A172 (cell line): Measurements from ENCODE around the gene MED22. TPM values are rescaled to one million over a fixed set of nuclear protein-coding genes. Genes with fewer than 3 reads are reported as not detected.
"Not testable (repeated sequence)": the region's sequence is repeated elsewhere in the genome, so short reads cannot be mapped to it uniquely, and the experiment has no call there.

Experiments used
- DNase-seq: peaks from one replicate; pipeline ENCODE4 v3.0.0-alpha.2; 2015; ENCODE audit warnings: low spot score
- total RNA-seq: library from RNA; depleted of rRNA; stranded (reverse); fragments of >200 nt; shearing (Covaris generic); gene quantifications from 2 replicates; pipeline ENCODE4 v1.2.3, GENCODE V29; 2014

The MED22 gene
- total RNA-seq, 1 experiment from 2014 or later: 17.9 TPM

DNA sequence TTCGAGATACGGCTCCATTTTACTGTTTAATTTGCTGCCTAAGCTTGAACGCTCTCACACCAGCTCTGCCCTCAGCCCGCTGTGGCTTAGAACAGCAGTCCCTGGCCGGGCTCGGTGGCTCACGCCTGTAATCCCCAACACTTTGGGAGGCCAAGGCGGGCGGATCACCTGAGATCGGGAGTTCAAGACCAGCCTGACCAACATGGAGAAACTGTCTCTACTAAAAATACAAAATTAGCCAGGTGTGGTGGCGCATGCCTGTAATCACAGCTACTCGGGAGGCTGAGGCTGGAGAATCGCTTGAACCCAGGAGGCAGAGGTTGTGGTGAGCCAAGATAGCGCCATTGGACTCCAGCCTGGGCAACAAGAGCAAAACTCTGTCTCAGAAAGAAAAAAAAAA, 29.3 kb upstream of the MED22 start:
- DNase-seq: not testable (repeated sequence)

DNA sequence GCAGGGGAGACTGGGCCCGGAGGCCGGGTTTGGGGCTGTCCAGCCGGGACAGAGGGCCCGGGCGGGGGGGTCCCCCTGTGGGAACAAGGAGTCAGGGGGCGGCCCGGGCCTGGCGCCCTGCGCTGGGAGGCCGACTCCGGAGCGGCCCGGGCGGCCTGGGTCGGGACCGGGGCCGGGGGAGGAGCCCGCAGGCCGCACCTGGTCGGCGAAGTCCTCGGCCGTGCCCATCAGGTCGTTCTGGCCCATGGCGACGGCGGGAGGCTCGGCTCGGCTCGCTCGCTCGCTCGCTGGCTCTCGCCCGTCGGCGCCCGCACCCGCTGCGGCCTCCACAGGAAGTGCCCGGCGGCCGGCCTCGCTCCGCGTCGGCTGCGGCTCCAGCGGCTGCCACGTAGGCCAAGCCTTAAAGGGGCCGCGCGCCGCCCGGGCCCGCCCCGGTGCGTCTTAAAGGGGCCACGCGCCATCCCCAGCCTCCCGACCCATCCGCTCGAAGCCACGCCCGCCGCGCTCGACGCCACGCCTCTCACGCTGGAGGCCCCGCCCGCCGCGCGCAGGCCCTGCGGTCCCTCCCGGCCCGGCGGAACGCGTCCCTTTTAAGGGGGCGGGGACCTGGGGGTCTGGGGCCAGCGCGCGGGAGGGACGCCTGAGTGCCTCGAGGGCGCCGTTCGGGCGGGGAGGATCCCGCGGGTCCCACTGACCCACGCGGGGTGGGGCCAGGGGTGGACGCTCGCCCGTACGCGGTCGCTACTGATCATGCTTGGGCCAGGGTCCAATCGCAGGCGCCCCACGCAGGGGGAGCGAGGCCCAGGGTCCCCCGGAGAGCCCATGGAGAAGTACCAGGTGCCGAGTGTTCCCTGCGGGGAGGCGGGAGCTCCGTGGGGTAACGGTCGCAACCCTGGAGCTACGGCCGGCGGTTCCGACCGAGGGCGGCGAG, 28.1 kb upstream of the MED22 start, which contains the start of the genes STKLD1 and SURF4:
Gene STKLD1, plus strand, starts transcription at position 643 of the 931 bp plus-strand sequence. Its CDS starts 108 bp downstream, at position 751.
Gene SURF4, minus strand, starts transcription at position 337 of the 931 bp plus-strand sequence. Its CDS starts 91 bp downstream, at position 246.
- DNase-seq: peak; percentile 87

DNA sequence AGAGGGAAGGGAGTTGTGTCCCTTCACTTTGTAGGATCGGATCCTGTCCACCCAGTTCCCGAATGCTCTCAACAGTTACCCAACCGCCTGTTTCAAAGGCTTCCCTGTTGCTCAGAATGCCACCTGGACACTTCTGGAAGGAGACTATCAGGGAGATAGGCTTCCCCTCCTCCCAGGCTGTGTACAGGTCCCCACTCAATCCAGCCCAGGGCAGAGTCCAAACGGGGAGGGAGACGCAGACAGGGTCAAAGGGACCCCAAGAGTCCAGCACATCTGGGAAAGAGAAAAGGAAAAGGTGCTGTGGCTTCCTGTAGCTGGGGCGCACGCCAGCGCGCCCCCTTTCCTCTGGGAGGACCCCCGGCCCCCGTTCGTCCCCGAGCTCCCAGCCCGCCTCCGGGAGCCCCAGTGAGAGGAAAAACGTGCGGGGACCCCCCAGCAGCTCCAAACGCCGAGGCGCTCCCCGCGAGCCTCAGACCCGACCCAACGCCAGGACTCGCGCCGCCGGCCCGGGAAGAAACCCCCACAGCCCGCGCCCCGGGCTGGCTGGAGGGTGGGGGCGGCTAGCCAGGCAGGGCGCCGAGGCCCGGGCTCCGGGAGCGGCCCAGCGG, 27.3 kb upstream of the MED22 start:
- DNase-seq: peak; percentile 38

DNA sequence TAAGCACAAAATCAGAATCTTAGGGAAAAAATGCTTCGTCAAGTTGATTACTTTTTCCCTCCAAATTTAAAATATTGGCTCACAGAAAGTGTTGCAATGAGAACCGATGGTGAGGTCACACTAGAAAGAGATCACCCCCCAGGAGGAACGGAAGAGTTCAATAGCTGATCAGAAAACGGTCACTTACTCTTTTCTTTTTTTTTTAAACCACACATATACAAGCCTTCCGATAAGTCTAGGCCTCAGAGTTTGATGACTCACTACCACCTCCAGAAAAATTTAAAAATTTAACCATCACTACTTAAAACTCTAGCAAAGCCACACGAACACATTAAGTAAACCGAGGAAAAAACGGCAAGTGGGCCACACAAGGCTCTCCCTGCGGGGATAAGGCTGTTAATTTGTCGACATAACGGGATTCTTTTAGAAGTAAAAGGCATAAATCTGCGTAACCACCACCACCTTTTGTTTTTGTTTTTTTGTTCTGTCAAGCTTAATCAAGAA, 26.7 kb upstream of the MED22 start:
- DNase-seq: peak; percentile 31

DNA sequence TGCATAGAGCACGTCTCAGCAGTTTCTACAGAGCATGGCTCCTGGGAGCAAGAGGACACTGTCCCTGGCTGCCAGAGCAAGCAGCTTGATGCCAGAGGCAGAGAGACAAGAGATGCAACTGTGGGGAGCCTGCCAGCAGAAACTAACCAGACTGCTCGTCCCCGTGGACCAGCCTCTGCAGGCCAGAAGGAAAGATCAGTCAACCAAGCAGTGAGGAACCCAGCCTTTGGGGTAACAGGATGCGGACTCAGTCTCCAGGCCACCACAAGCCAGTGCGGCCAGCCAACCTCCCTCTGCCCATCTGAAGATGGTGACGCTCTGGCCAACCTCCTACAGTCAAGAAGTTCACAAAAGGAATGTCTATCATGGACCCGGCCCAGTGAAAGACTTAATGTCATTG, 24.2 kb upstream of the MED22 start:
- no peak for DNase-seq

DNA sequence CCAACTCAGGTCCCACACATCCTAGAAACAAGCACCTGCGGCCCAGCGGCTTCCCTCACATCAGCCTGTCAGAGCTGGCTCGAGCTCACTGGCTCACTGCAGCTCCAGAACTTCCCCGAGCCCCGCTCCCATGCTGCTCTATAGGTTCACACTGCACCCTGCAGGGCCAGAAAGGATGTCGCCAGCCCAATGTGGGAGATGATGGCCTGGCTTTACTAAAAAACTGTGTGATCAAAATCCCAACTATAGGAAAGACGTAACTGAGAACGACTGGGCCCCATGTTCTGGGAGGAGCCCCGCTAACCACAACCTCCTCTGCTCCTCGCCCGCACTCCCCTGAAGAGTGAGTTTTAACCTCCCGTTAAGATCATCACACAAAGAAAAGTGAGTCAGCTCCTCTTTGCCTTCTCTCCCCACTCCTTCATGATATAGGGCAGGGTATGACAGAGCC, 23.4 kb upstream of the MED22 start:
- no peak for DNase-seq

DNA sequence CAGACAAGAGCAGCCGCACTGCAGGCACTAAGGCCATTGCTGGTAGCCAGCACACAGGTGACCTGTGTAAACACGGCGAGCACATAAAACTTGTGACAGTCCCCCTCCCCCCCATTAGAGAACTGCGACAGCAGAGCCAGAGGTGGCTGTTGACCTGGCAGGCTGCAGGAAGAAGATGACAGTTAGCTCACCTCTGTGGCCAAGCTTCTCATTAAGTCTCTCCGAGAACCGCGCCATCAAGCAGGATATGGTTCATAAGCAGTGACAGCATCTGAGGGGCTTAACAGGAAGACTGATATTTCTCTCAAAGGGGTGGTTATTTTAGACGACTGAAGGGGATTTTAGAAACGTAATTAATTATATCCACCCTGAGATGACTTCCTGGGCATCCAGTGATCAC, 22.8 kb upstream of the MED22 start:
- no peak for DNase-seq

DNA sequence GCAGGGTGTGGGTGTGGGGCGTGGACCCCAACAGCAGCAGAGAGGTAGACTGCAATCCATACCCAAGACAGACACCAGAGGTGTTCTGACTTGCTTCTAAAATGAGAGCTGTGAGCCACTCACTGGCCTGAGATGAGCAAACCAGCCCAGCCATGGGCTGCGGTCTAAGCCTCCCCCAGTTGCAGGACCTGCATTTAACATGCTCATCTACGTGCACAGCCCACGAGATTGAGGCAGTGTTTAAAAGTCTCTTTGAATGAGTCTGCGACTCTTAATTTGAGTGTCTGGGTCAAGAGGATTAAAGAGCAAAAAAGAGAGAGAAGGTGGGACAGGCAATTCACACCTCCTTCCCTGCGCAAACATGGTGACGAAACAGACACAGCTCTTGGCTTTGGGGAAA, 22.0 kb upstream of the MED22 start:
- DNase-seq: no peak

DNA sequence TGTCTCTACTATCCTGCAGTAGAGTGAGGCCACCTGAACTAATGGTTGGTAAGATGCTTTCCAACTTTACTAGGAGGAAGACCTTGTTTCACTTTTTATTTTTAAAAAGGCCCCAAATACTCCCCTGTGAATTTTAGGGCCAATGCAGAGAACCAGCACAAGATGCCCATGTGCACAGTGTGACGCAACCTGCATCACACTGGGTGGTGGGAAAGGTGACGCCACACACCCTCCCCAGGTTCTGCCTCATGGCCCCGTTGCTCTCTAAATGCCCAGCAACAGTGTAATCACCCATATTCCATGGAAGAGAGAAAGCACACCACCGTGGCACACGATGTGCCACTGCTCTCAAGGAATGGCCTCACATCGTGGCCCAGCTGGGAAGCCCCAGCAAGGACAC, 21.5 kb upstream of the MED22 start:
- no peak for DNase-seq

DNA sequence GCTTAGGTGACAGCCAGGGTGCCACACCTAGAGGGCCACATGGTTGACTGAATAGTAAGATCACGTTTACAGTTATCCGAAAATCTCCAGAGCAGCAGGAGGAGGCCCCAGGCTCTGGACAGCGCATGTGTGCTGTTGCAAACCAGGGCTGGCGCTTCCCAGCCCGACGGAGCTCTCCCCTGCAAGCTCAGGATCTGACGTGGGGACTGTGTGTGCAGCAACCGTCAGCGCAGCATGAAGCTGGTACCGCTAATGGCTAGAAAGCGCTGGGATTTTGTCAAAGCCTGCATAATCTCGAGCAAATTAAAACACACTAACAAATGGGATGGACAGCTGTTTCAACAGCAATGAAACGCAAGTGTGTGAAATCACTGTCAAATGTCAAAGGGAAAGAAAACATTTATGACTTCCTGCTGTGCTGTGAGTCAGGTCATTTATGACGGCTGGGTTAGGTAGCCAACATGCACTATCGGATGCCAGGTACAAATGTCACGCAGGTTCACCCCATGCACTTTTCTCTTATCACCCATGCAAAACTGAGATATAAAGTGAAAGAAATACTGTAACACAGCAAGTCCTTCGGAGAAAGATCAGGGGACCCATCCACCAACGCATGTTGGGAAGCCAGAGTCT, 20.4 kb upstream of the MED22 start:
- no peak for DNase-seq

DNA sequence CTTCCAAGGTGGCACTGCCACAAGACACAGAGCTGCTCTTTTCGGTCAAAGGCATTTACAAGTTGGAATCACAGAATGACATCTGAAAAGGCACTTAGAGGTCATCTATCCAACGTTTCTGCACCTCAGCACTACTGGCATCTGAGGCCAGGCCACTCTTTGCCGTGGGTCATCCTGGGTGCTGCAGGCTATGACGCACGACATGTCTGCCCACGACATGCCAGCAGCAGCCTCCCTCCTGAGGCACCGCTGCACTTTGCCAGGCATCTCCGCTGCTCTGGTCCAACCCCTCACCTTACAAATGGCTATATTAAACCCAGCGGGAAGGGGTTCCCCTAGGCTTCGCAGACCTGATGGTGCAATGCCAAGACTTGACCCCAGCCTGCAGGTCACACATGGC, 19.8 kb upstream of the MED22 start:
- DNase-seq: no peak

DNA sequence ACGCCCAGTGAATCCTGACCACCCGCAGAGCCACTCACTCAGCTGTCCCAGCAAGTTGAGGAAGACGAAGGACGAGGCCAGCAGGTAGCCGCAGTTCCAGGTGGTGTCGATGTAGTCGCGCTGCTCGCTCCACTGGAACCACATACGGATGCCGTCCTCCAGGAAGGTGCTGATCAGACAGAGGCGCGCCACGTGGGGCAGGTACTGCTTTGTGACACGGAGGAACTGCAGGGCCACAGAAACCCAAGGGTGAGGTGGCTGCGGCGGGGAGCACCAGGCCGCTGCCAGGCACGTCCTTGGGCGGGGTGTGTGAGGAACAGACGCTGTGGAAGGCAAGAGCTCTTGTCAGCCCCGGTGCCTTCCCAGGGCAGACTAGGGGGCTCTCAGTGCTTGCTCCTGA, 19.3 kb upstream of the MED22 start:
- no peak for DNase-seq

DNA sequence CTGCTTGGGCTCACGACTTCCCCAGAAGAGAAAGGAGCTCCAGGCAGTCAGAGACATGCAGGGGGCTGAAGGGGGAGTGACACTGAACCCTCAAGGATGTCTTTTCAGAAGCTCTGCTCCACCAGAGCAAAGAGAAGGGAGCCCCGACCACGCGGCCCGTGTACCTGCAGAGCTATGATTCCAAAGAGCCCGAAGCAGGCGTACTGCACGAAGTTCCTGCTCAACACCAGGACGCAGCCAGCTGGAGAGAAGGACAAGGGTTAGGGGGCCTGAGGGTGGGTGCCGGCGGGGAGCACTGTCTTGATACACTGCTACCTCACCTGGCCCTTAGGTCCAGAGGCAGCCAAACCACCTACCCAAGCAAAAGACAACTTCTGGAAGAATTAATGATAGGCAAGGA, 18.5 kb upstream of the MED22 start:
- no peak for DNase-seq

DNA sequence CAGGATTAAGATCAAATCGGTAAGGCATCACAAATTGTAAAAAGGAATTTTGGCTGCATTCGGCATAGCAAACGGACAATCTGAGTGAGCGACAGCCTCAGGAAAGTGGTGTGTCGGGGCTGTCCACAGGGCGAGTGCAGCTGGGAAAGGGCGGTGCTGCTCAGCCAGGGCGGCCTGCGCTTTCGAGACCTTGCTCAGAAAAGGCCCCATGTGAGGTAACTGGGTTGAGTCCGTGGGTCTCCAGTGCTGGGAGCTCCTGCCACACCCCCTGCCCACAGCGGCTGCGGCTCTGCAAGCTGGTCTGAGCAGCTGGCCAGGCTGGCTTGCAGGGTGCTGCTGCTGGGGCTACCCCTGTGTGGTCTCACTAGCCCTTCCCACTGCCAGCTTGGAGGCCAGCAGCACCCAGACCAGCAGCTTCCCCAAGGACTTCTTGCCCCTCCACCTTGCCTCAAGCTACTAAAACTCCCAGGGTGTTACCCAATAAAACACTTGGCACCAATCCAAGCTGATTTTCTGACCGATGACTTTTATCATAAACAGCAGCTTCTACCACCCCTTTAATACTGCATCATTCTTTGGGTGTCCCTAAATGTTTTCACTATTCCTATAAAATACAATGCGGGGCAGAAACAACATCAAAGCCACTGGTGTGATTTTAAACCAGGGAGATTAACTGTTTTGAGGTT, 14.6 kb upstream of the MED22 start:
- DNase-seq: no peak

DNA sequence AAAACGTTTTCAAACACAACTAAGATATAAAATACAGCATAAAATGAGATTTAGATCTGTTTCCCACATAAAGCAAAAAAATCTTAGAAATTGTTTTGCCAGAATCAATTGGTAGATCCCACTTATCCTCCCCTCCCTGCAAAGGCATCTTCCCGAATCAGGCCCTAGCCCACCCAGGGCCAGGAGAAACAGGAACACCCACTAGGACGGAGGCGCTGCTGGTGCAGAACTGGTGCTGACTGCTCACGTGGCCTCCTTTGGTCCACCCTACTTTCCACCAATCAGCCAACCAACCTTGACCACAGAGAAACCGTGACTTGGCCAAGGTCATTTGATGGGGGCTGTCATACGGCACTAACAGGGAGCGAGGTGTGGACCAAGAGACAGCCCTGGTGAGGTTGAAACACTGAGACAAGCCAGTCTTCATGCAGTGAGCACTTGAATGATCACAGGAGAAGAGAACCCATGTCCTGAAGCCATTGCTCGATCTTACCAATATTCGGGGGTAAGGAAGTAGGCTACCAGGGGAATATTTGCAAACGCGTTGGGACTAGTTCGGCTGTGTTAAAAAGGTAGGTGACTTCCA, 13.7 kb upstream of the MED22 start:
- no peak for DNase-seq

DNA sequence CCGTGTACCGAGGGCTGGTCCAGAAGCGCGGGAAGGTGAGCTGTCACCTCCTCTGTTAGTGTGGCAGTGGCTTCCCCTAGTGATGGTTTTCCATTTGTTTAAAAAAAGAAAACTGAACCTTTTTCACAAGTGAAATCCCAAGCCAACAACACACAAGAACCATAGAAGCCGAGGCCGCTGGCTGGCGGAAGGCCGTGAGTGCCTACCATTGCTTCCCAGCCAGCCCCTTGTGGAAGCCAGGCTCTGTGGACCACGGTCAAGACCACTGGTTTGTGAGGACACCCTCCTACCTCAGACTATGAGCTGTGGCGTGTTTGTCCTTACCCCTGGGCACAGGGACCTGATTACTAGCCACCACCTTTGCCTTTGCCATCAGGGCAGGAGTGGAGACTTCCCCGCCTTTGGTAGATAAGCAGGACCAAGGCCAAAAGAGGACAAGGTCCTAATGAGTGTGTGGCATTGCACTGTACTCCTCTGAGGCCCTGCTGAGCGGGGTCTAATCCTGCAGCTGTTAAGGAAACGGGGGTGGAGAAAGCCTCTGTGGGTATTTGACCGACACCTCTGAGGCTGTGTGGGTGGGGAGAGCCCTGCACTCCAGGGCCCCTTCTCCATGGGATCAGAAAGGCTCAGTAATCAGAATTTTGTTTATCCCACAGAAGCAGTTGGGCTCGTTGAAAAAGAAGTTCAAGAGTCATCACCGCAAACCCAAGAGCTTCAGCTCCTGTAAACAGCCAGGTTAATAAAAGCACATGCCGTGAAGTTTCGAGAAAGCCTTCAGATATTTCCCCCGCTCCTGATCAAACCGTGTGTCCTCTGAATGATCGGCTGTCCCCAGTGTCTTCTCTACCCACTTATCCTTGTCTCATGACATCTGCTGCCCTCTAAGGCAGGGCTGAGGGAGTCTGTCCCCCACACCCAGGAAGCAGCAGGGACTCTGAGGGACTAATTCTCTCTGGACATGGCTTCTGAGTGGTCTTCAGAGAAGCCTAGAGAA, 12.8 kb upstream of the MED22 start:
- DNase-seq: no peak

DNA sequence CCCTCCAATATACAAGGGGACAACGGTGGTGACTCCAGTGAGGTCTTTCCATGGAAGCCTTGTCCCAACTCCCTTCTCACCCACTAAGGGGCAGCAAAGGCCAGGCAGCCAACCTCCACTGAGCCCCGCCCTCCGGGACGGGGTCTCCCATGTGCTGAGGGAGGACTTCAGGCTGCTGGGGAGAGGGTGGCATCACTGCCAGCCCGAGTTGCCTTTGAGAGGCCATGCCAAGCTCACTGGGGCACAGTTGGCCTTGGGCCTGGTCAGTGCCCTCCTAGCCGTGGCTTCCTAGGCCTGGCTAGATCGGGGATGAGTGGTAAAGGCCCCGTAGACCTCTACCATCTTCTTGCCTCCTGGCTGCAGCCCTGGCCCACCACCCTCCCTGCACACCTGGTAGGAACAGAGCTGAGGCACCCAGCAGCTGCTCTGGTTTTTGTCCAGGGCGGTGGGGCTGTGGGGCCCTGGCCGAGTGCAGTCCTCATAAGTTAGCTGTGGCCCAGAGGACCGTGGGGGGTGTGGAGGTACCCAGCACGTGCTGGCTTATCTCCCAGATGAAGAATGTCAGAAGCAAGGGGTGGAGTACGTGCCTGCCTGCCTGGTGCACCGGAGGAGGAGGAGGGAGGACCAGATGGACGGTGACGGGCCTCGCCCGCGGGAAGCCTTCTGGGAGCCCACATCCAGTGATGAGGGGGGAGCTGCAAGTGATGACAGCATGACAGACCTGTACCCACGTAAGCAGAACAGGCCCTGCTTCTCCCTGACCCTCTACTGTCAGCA, 11.7 kb upstream of the MED22 start:
- peak; percentile 37 for DNase-seq

DNA sequence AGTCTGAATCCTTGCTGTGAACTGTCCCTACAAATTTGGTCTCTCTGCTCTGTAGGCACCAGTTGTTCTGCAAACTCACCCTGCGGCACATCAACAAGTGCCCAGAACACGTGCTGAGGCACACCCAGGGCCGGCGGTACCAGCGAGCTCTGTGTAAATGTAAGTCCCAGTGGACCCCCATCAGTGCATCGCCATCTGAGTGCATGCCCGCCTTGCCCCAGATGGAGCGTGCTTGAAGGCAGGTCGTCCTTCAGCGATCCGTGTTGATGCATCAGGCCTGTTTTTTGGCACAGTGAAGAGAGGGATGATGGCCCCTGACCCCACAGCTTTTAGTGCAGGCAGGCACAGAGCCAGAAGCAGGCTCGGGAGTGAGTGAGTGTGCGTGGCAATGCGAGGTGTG, 9.7 kb upstream of the MED22 start:
- DNase-seq: no peak

DNA sequence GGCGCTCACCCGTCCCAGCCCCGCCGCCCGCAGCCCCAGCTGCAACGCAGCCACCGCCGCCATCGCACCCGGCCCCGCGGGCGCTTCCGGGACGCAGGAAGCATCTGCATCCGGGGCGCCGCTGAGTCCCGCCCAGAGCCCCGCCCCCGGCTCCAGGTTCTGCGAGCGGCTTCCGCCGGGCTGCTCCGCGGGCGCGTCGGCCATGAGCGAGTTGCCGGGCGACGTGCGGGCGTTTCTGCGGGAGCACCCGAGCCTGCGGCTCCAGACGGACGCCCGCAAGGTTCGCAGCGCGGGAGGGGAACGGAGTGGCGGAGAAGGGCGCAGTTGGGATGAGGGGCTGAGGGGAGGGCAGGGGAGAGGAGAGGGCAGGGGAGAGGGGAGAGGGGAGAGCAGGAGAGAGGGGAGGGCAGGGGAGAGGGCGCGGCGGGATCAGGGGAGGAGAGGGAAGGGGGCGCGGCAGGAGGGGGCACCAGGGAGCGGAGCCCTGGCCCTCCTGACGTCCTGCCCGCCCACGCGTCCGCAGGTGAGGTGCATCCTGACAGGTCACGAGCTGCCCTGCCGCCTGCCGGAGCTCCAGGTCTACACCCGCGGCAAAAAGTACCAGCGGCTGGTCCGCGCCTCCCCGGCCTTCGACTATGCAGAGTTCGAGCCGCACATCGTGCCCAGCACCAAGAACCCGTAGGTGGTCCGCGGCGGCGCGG, 8.6 kb upstream of the MED22 start, which contains the start of the genes SURF1 and SURF2:
Gene SURF1, minus strand, starts transcription at position 97 of the 701 bp plus-strand sequence. Its CDS starts 34 bp downstream, at position 63.
Gene SURF2, plus strand, starts transcription at position 160 of the 701 bp plus-strand sequence. Its CDS starts 43 bp downstream, at position 203.
- peak; percentile 48 for DNase-seq
